GM12874 (cell line): ENCODE measurements around the gene TMEM156.

Experiments used
- CTCF ChIP-seq: IDR thresholded peaks from 2 replicates; pipeline ENCODE4 v1.5.1; 2011; ENCODE audit warnings: low read depth, mild to moderate bottlenecking, control low read depth, low read length, moderate library complexity; ENCODE audit not compliant: insufficient read depth

Gene TMEM156

GRCh38 chr4:39032218-39033085 lies at the start of gene TMEM156:
Gene TMEM156 (minus strand): TSS chr4:39032409. CDS start chr4:39032313, 96 bp downstream.
- TF ChIP-seq CTCF = no peak

- no peak for TF ChIP-seq CTCF
These were observed 46.6 kb upstream of the TMEM156 start for GRCh38 chr4:39078829-39079228.

- no peak for TF ChIP-seq CTCF
These were observed 36.7 kb upstream of the TMEM156 start for GRCh38 chr4:39068907-39069306.

- TF ChIP-seq CTCF = no peak
These were observed 35.2 kb upstream of the TMEM156 start for GRCh38 chr4:39067451-39067850.

GRCh38 chr4:39067031-39067430 lies 34.8 kb upstream of the TMEM156 start:
- no peak for TF ChIP-seq CTCF

GRCh38 chr4:39066371-39066770 lies 34.2 kb upstream of the TMEM156 start:
- TF ChIP-seq CTCF = no peak

GRCh38 chr4:39063430-39063829 lies 31.2 kb upstream of the TMEM156 start:
- no peak for TF ChIP-seq CTCF
